Stimulated activated naive CD8-positive, alpha-beta T cell treated with anti-CD3 and anti-CD28 coated beads, Interleukin-15, amount 100 ng/mL, for 72 hours (primary cell): ENCODE data around the gene ARAP3.

Experiments used
- ATAC-seq: fragments of 150-1000 bp; cut with Tn5 transposase; 2 replicates; pipeline ENCODE4 v1.10.0; 2021; ENCODE audit warnings: mild to moderate bottlenecking, moderate library complexity
- DNase-seq, 2 donors: peaks; one replicate each; pipeline ENCODE4 v3.0.0; 2021 to 2022
- H3K27ac Mint-ChIP-seq, 2 donors: one replicate each; pipeline ENCODE4 v1.8.0; 2022; ENCODE audit warnings: mild to moderate bottlenecking in 2 of 2, mixed read lengths in 2 of 2, moderate library complexity in 2 of 2
- H3K27me3 Mint-ChIP-seq: one replicate; pipeline ENCODE4 v1.8.0; 2022; ENCODE audit warnings: mixed read lengths
- H3K4me1 Mint-ChIP-seq: one replicate; pipeline ENCODE4 v1.8.0; 2022; ENCODE audit warnings: mild to moderate bottlenecking, mixed read lengths
- H3K4me3 Mint-ChIP-seq, 2 donors: one replicate each; pipeline ENCODE4 v1.8.0; 2022; ENCODE audit warnings: mild to moderate bottlenecking in 2 of 2, mixed read lengths in 2 of 2, moderate library complexity in 1 of 2
- H3K9me3 Mint-ChIP-seq, 2 donors: one replicate each; pipeline ENCODE4 v1.8.0; 2022; ENCODE audit warnings: mixed read lengths in 2 of 2

The ARAP3 gene

GRCh38 chr5:141605523-141606277 is 76.3 kb downstream of the ARAP3 start:
- no peaks in the 10 kb centered on the region for H3K27me3 Mint-ChIP-seq
- H3K4me3 Mint-ChIP-seq, result peak overlapping the region; percentile 56 to 67
- peak overlapping the region; percentile 48 to 67 for H3K27ac Mint-ChIP-seq
- H3K4me1 Mint-ChIP-seq, result peaks cover 89% of the 10 kb centered on the region
- no peaks in the 10 kb centered on the region for H3K9me3 Mint-ChIP-seq
- DNase-seq (peak; percentile 65 to 75), ATAC-seq (peak; percentile 99)

GRCh38 chr5:141603923-141604717 is 77.9 kb downstream of the ARAP3 start:
- no peak for DNase-seq
- no peak for ATAC-seq
- Mint-ChIP-seq H3K4me3 (peak overlapping the region; percentile 74 to 77), H3K27ac (peak overlapping the region; percentile 75 to 91), H3K9me3 (no peaks in the 10 kb centered on the region), H3K4me1 (peaks cover 89% of the 10 kb centered on the region), H3K27me3 (no peaks in the 10 kb centered on the region)
